Stomach (tissue), 4 donors: ENCODE results near the gene TNNI3.

Experiments used
- CTCF ChIP-seq, 7 experiments: fragments of 450-650 bp in 4 of 7; fragments of 200-600 bp in 3 of 7; sonication (generic) in 3 of 7; IDR thresholded peaks; one replicate each; pipeline ENCODE4 v1.5.1; 2016 to 2019; ENCODE audit warnings: antibody characterized with exemption in 7 of 7, control low read depth in 2 of 7, mild to moderate bottlenecking in 1 of 7
- EP300 ChIP-seq: sonication (generic); formaldehyde crosslinking; IDR thresholded peaks from one replicate; pipeline ENCODE4 v1.6.1; 2017; ENCODE audit warnings: antibody characterized with exemption
- POLR2A ChIP-seq, 4 donors: fragments of 450-650 bp; IDR thresholded peaks; one replicate each; pipeline ENCODE4 v1.6.1; 2016; ENCODE audit warnings: antibody characterized with exemption in 4 of 4, control low read depth in 2 of 4, mild to moderate bottlenecking in 1 of 4, moderate library complexity in 1 of 4

- no peak for TF ChIP-seq EP300
- no peak for TF ChIP-seq CTCF (IDR thresholded peaks at IDR 0.05)
- no peak for TF ChIP-seq POLR2A (IDR thresholded peaks at IDR 0.05)
Measured at GRCh38 chr19:55173714-55174409, 16.3 kb upstream of the TNNI3 start.
